B cell (primary cell): ENCODE results near the gene RABEPK. TPM values are rescaled to one million over a fixed set of nuclear protein-coding genes. Genes with fewer than 3 reads are reported as not detected.

Experiments used
- ATAC-seq: fragments of 200-7000 bp; cut with Tn5 transposase; one replicate; pipeline ENCODE4 v1.10.0; 2021; ENCODE audit warnings: low read depth, mild to moderate bottlenecking, moderate number of reproducible peaks, moderate library complexity
- CTCF ChIA-PET: fragments of 350-600 bp; sonication (Branson Sonifier 250); formaldehyde crosslinking; loops from one replicate; lab custom pipeline; 2021; ENCODE audit warnings: antibody characterized with exemption, inconsistent platforms; lab: Charles Lee
- POLR2A ChIA-PET: fragments of 350-600 bp; sonication (Branson Sonifier 250); formaldehyde crosslinking; loops from one replicate; lab custom pipeline; 2021; ENCODE audit warnings: antibody characterized with exemption; lab: Charles Lee
- DNase-seq: peaks from one replicate; pipeline ENCODE4 v3.0.0; 2013
- H2AFZ ChIP-seq: 2 replicates; pipeline ENCODE4 v1.6.1; 2012; ENCODE audit warnings: mild to moderate bottlenecking, low read depth, low read length; ENCODE audit not compliant: insufficient read depth, poor library complexity, severe bottlenecking
- H3K27ac ChIP-seq, 2 donors: 1 replicate in 1 of 2; 2 replicates in 1 of 2; pipeline ENCODE4 v1.5.1; 2012 to 2013; ENCODE audit warnings: low read length in 2 of 2, mild to moderate bottlenecking in 2 of 2, moderate library complexity in 1 of 2
- H3K27me3 ChIP-seq, 4 experiments: fragments of 200-600 bp in 1 of 4; sonication (generic) in 1 of 4; replicated peaks in 1 of 4; 1 replicate in 2 of 4; 2 replicates in 2 of 4; pipeline versions ENCODE4 v1.6.1 to v1.7.0; 2013 to 2016; ENCODE audit warnings: low read length in 3 of 4, mild to moderate bottlenecking in 2 of 4, mixed read lengths in 1 of 4, moderate library complexity in 1 of 4; ENCODE audit not compliant: insufficient read depth in 4 of 4, control insufficient read depth in 3 of 4; ENCODE audit errors: control extremely low read depth in 1 of 4
- H3K36me3 ChIP-seq, 2 experiments: replicated peaks in 1 of 2; 1 replicate in 1 of 2; 2 replicates in 1 of 2; pipeline versions ENCODE4 v1.6.1 to v1.7.1; 2013; ENCODE audit warnings: low read length in 1 of 2; ENCODE audit not compliant: insufficient read depth in 2 of 2, control insufficient read depth in 1 of 2; ENCODE audit errors: control extremely low read depth in 1 of 2, extremely low read depth in 1 of 2
- H3K4me1 ChIP-seq, 2 donors: fragments of 200-600 bp in 1 of 2; sonication (generic) in 1 of 2; 1 replicate in 1 of 2; 2 replicates in 1 of 2; pipeline versions ENCODE4 v1.5.1 to v1.6.1; 2013 to 2017; ENCODE audit warnings: low read length in 2 of 2; ENCODE audit not compliant: control insufficient read depth in 2 of 2, insufficient read depth in 2 of 2
- H3K4me2 ChIP-seq: replicated peaks from 2 replicates; pipeline ENCODE3; 2012; ENCODE audit warnings: mild to moderate bottlenecking, low read depth, low read length; ENCODE audit not compliant: poor library complexity, severe bottlenecking
- H3K4me3 ChIP-seq, 5 experiments: fragments of 200-600 bp in 1 of 5; sonication (generic) in 1 of 5; 1 replicate in 3 of 5; 2 replicates in 2 of 5; pipeline versions ENCODE4 v1.5.1 to v1.7.0; 2011 to 2016; ENCODE audit warnings: low read length in 4 of 5, mild to moderate bottlenecking in 4 of 5, low read depth in 2 of 5, control low read depth in 1 of 5, moderate library complexity in 1 of 5; ENCODE audit not compliant: insufficient read depth in 1 of 5; ENCODE audit errors: control extremely low read depth in 1 of 5, extremely low read depth in 1 of 5
- H3K79me2 ChIP-seq: fragments of 200-600 bp; sonication (generic); one replicate; pipeline ENCODE4 v1.6.0; 2016; ENCODE audit warnings: low read length; ENCODE audit not compliant: control insufficient read depth, insufficient read depth
- H3K9ac ChIP-seq: fragments of 200-600 bp; sonication (generic); 2 replicates; pipeline ENCODE4 v1.6.1; 2017; ENCODE audit warnings: mild to moderate bottlenecking, low read length, moderate library complexity
- H3K9me3 ChIP-seq, 3 donors: one replicate each; pipeline versions ENCODE4 v1.6.1 to v1.7.1; 2013; ENCODE audit warnings: low read length in 2 of 3; ENCODE audit not compliant: control insufficient read depth in 2 of 3, insufficient read depth in 1 of 3; ENCODE audit errors: control extremely low read depth in 1 of 3
- H4K20me1 ChIP-seq: 2 replicates; pipeline ENCODE4 v1.6.0; 2012; ENCODE audit warnings: mild to moderate bottlenecking, low read length; ENCODE audit not compliant: insufficient read depth, control insufficient read depth, poor library complexity, severe bottlenecking
- H3K27ac Mint-ChIP-seq: one replicate; pipeline ENCODE4 v1.8.0; 2021; ENCODE audit warnings: mixed read lengths
- H3K27me3 Mint-ChIP-seq: one replicate; pipeline ENCODE4 v1.8.0; 2021; ENCODE audit warnings: mixed read lengths
- H3K4me1 Mint-ChIP-seq: one replicate; pipeline ENCODE4 v1.8.0; 2021; ENCODE audit warnings: mixed read lengths
- H3K4me3 Mint-ChIP-seq: one replicate; pipeline ENCODE4 v1.8.0; 2021; ENCODE audit warnings: mixed read lengths
- H3K9me3 Mint-ChIP-seq: one replicate; pipeline ENCODE4 v1.8.0; 2022; ENCODE audit warnings: mixed read lengths; ENCODE audit not compliant: insufficient read depth
- CTCF ChIP-seq: fragments of 200-600 bp; IDR thresholded peaks from one replicate; pipeline ENCODE4 v1.8.0; 2022; ENCODE audit warnings: antibody characterized with exemption, mild to moderate bottlenecking
- EZH2 ChIP-seq: IDR thresholded peaks from 2 replicates; pipeline ENCODE4 v1.6.1; 2012; ENCODE audit warnings: borderline replicate concordance, low read depth, mild to moderate bottlenecking, moderate library complexity, low read length; ENCODE audit not compliant: insufficient read depth, poor library complexity, severe bottlenecking
- WGBS: methylation state at CpG from one replicate; pipeline ENCODE4 v1.1.5; 2013; ENCODE audit warnings: missing lambda C conversion rate; ENCODE audit not compliant: insufficient coverage; 5-methylcytosine and 5-hydroxymethylcytosine counted together
- intact Hi-C: fragments of 100-400 bp; cut with micrococcal nuclease; formaldehyde crosslinking; loops from one replicate; pipeline ENCODE4 v1.10.0; 2022
- polyA plus RNA-seq: library from polyadenylated mRNA; depleted of rRNA; stranded (reverse); fragments of >200 nt; gene quantifications from 2 replicates; pipeline ENCODE4 v1.2.3, GENCODE V29; 2012
- total RNA-seq, 2 donors: library from RNA; stranded (reverse); fragments of 120-200 nt in 1 of 2; gene quantifications; 1 replicate in 1 of 2; 2 replicates in 1 of 2; pipeline versions ENCODE4 v1.2.3 to v1.2.4, GENCODE V29; 2013 to 2022

The RABEPK gene
- total and polyA plus RNA-seq, 2 donors (not counting 1 experiment from before 2014, with no cell fraction given) = 9.0 to 12.2 TPM

- H3K4me1 ChIP-seq = peaks cover 7 to 13% of the 10 kb centered on the region in 2 donors
- ATAC-seq = no peak
- H3K79me2 ChIP-seq = peaks cover 81% of the 10 kb centered on the region
- ChIA-PET POLR2A (no interaction called here), CTCF (no interaction called here)
- TF ChIP-seq EZH2 = no peak
- TF ChIP-seq CTCF = no peak
- peak overlapping the region; percentile 28 for H3K4me2 ChIP-seq
- Mint-ChIP-seq H3K4me1 (peaks cover 33% of the 10 kb centered on the region), H3K27me3 (no peaks in the 10 kb centered on the region), H3K27ac (no peak overlapping the region), H3K9me3 (no peaks in the 10 kb centered on the region), H3K4me3 (no peak overlapping the region)
- H3K4me3 ChIP-seq = no peak overlapping the region
- 26% methylated on average over 5 of the region's 6 CpGs for WGBS
- peaks cover 38% of the 10 kb centered on the region for H4K20me1 ChIP-seq
- no peak for DNase-seq
- H3K36me3 ChIP-seq = peaks cover 2 to 20% of the 10 kb centered on the region in 2 experiments
- no peaks in the 10 kb centered on the region for H3K9me3 ChIP-seq
- no peaks in the 10 kb centered on the region for H3K27me3 ChIP-seq
- no peak overlapping the region for H2AFZ ChIP-seq
- intact Hi-C loops = no loop called here
- no peak overlapping the region for H3K9ac ChIP-seq
- peak overlapping the region in 1 of 2 donors; percentile 28 for H3K27ac ChIP-seq
Measured at GRCh38 chr9:125172031-125172755, 28.1 kb upstream of the RABEPK start.

- peaks cover 71% of the 10 kb centered on the region for H4K20me1 ChIP-seq
- H2AFZ ChIP-seq = no peak overlapping the region
- H3K9ac ChIP-seq = no peak overlapping the region
- no peaks in the 10 kb centered on the region for H3K9me3 ChIP-seq
- intact Hi-C loops = no loop called here
- H3K36me3 ChIP-seq = peaks cover 0 to 8% of the 10 kb centered on the region in 2 experiments
- no peak overlapping the region for H3K27ac Mint-ChIP-seq
- no peaks in the 10 kb centered on the region for H3K27me3 Mint-ChIP-seq
- H3K4me1 ChIP-seq = peaks cover 7 to 13% of the 10 kb centered on the region in 2 donors
- ATAC-seq = no peak
- H3K4me3 ChIP-seq = no peak overlapping the region
- H3K4me2 ChIP-seq = no peak overlapping the region
- CTCF ChIA-PET = no interaction called here
- POLR2A ChIA-PET = no interaction called here
- TF ChIP-seq CTCF = no peak
- TF ChIP-seq EZH2 = no peak
- H3K9me3 Mint-ChIP-seq = no peaks in the 10 kb centered on the region
- H3K27me3 ChIP-seq = no peaks in the 10 kb centered on the region
- peaks cover 90% of the 10 kb centered on the region for H3K79me2 ChIP-seq
- no peak for DNase-seq
- H3K4me1 Mint-ChIP-seq = peaks cover 52% of the 10 kb centered on the region
- no CpG with 5 or more reads among the region's 3 CpGs for WGBS
- no peak overlapping the region for H3K4me3 Mint-ChIP-seq
- H3K27ac ChIP-seq = no peak overlapping the region
Measured at GRCh38 chr9:125176636-125177035, 23.7 kb upstream of the RABEPK start.
